CD4-positive, alpha-beta T cell treated with Interleukin-15 for 4 hours (primary cell): ENCODE results near the gene PTP4A2.

Experiments used
- DNase-seq: peaks from one replicate; pipeline ENCODE4 v3.0.0-alpha.2; 2020; ENCODE audit warnings: low spot score

The PTP4A2 gene

GRCh38 chr1:31859719-31860118 is 78.4 kb downstream of the PTP4A2 start:
- DNase-seq, result no peak

DNA sequence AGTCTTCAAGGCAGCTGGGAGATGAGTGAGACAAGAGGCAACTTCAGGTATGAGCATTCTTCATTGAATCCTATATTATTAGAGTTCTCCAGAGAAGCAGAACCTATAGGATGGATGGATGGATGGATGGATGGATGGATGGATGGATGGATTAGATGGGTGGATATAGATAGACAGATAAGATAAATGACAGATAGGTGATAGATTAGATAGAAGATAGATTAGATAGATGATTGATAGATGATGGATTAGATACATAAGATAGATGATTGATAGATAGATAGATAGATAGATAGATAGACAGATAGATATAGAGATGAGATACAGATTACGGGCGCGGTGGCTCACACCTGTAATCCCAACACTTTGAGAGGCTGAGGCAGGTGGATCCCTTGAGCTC is 79.1 kb downstream of the PTP4A2 start:
- DNase-seq, result no peak

GRCh38 chr1:31857863-31858262 is 80.3 kb downstream of the PTP4A2 start:
- no peak for DNase-seq
